K562 (cell line): Measurements from ENCODE around the gene AGAP3. TPM values are rescaled to one million over a fixed set of nuclear protein-coding genes. Genes with fewer than 3 reads are reported as not detected.
A peak's percentile ranks its signal among the peaks of the same experiment; 100 is the strongest.

Experiments
- ATAC-seq: fragments of 200-7000 bp; cut with Tn5 transposase; 3 replicates; pipeline ENCODE4 v1.9.1; 2020; ENCODE audit warnings: moderate library complexity
- BruUV-seq: library from RNA; stranded (reverse); fragments of 400-500 nt; replicated peaks from 2 replicates; lab custom pipeline; 2021; lab: Mats Ljungman, UMichigan
- CTCF ChIA-PET: fragments of 300-600 bp; formaldehyde crosslinking; extraction: SDS; loops from one replicate; lab custom pipeline; 2021; ENCODE audit warnings: low intra/inter-chr PET ratio; lab: Yijun Ruan, JAX
- POLR2A ChIA-PET: fragments of 300-600, 350-650 bp; sonication (Branson Sonifier 250); formaldehyde crosslinking; extraction: SDS; loops from one replicate; lab custom pipeline; 2021; ENCODE audit warnings: antibody characterized with exemption, inconsistent platforms; lab: Yijun Ruan, JAX
- DNase-seq, 4 experiments: peaks; one replicate each; pipeline versions ENCODE4 v3.0.0 to v3.0.0-alpha.2; 2011 to 2018; ENCODE audit warnings: low spot score in 3 of 4, mixed read lengths in 3 of 4; ENCODE audit errors: extremely low read depth in 1 of 4
- FAIRE-seq: peaks from 2 replicates; lab custom pipeline; 2011; peaks lifted over from hg19 to GRCh38; lab: Jason Lieb, UNC
- H2AFZ ChIP-seq: 2 replicates; pipeline ENCODE4 v1.6.0; 2011; ENCODE audit warnings: low read depth, low read length, control low read depth, inconsistent platforms
- H3K27ac ChIP-seq: fragments of 200-600 bp; 3 replicates; pipeline ENCODE4 v1.8.0; 2011; ENCODE audit warnings: low read depth, mild to moderate bottlenecking, control low read depth, inconsistent platforms, low read length, moderate library complexity, mixed read lengths; ENCODE audit errors: extremely low read depth
- H3K27me3 ChIP-seq, 2 experiments: fragments of 300-600 bp in 1 of 2; 2 replicates in 1 of 2; 3 replicates in 1 of 2; pipeline versions ENCODE4 v1.6.0 to v1.8.0; 2011; ENCODE audit warnings: inconsistent platforms in 2 of 2, low read length in 2 of 2, mild to moderate bottlenecking in 1 of 2, mixed read lengths in 1 of 2, moderate library complexity in 1 of 2; ENCODE audit not compliant: control insufficient read depth in 2 of 2, insufficient read depth in 2 of 2
- H3K36me3 ChIP-seq: fragments of 300-600 bp; 3 replicates; pipeline ENCODE4 v1.8.0; 2011; ENCODE audit warnings: mild to moderate bottlenecking, low read length, inconsistent platforms; ENCODE audit not compliant: control insufficient read depth, insufficient read depth
- H3K4me1 ChIP-seq, 2 experiments: fragments of 200-600 bp in 1 of 2; replicated peaks in 1 of 2; 2 replicates in 1 of 2; 3 replicates in 1 of 2; pipeline versions ENCODE4 v1.5.1 to v1.8.0; 2011; ENCODE audit warnings: inconsistent platforms in 2 of 2, low read length in 2 of 2, mild to moderate bottlenecking in 1 of 2, mixed read lengths in 1 of 2, moderate library complexity in 1 of 2; ENCODE audit not compliant: control insufficient read depth in 2 of 2, insufficient read depth in 2 of 2
- H3K4me2 ChIP-seq: 2 replicates; pipeline ENCODE4 v1.6.1; 2011; ENCODE audit warnings: low read length, control low read depth, inconsistent platforms, mixed read lengths; ENCODE audit not compliant: insufficient read depth
- H3K4me3 ChIP-seq: fragments of 200-600 bp; sonication (generic), shearing (Covaris generic); 2 replicates; pipeline ENCODE4 v1.5.1; 2016; ENCODE audit warnings: control low read depth, inconsistent platforms
- H3K79me2 ChIP-seq: fragments of 200-600 bp; 3 replicates; pipeline ENCODE4 v1.8.0; 2011; ENCODE audit warnings: low read length, inconsistent platforms; ENCODE audit not compliant: control insufficient read depth, insufficient read depth
- H3K9ac ChIP-seq, 2 experiments: 2 replicates each; pipeline versions ENCODE4 v1.6.0 to v1.6.1; 2011; ENCODE audit warnings: low read depth in 2 of 2, low read length in 2 of 2, control low read depth in 1 of 2, inconsistent platforms in 1 of 2, mild to moderate bottlenecking in 1 of 2, mixed read lengths in 1 of 2; ENCODE audit not compliant: insufficient read depth in 1 of 2
- H3K9me1 ChIP-seq: one replicate; pipeline ENCODE4 v1.6.0; 2011; ENCODE audit warnings: inconsistent platforms, mild to moderate bottlenecking, low read length, moderate library complexity; ENCODE audit not compliant: control insufficient read depth, insufficient read depth
- H3K9me3 ChIP-seq: replicated peaks from 2 replicates; pipeline ENCODE4 v1.5.1; 2011; ENCODE audit warnings: low read depth, low read length, inconsistent platforms; ENCODE audit not compliant: control insufficient read depth, insufficient read depth
- H4K20me1 ChIP-seq: replicated peaks from 2 replicates; pipeline ENCODE4 v1.6.1; 2011; ENCODE audit warnings: low read length, inconsistent platforms, mixed read lengths; ENCODE audit not compliant: control insufficient read depth, insufficient read depth
- ARHGAP35 ChIP-seq: fragments of 450-650 bp; IDR thresholded peaks from 2 replicates; pipeline ENCODE4 v1.6.1; 2018; ENCODE audit not compliant: partially characterized antibody
- CTCF ChIP-seq, 3 experiments: IDR thresholded peaks in 2 of 3; conservative IDR thresholded peaks in 1 of 3; 2 replicates each; pipeline ENCODE4 v1.5.1; 2011 to 2012; ENCODE audit warnings: low read length in 3 of 3, mild to moderate bottlenecking in 3 of 3, control low read depth in 2 of 3, improper control_type of control experiment in 1 of 3, inconsistent platforms in 1 of 3, low read depth in 1 of 3, mixed read lengths in 1 of 3, moderate library complexity in 1 of 3; ENCODE audit not compliant: insufficient read depth in 2 of 3
- EP400 ChIP-seq: fragments of 450-650 bp; IDR thresholded peaks from 2 replicates; pipeline ENCODE4 v1.6.1; 2017; ENCODE audit warnings: antibody characterized with exemption, mild to moderate bottlenecking, moderate library complexity
- NFYB ChIP-seq: IDR thresholded peaks from 2 replicates; pipeline ENCODE4 v1.6.1; 2011; ENCODE audit warnings: mild to moderate bottlenecking, moderate library complexity; ENCODE audit not compliant: insufficient read length; ENCODE audit errors: extremely low read depth
- PYGO2 ChIP-seq: fragments of 450-650 bp; IDR thresholded peaks from 2 replicates; pipeline ENCODE4 v1.6.1; 2016; ENCODE audit warnings: mild to moderate bottlenecking, missing genetic modification characterization, moderate library complexity, missing compliant biosample characterization
- SMAD3 ChIP-seq: fragments of 450-650 bp; formaldehyde crosslinking; conservative IDR thresholded peaks from 2 replicates; pipeline ENCODE4 v1.4.0; 2020; ENCODE audit warnings: mild to moderate bottlenecking
- SMARCC2 ChIP-seq: fragments of 450-650 bp; IDR thresholded peaks from 2 replicates; pipeline ENCODE4 v1.6.1; 2017; ENCODE audit warnings: antibody characterized with exemption, moderate library complexity, mild to moderate bottlenecking, low read depth
- SMC3 ChIP-seq: conservative IDR thresholded peaks from 2 replicates; pipeline ENCODE4 v1.6.1; 2011; ENCODE audit warnings: low read depth, low read length, improper control_type of control experiment; ENCODE audit not compliant: insufficient read depth
- SRSF1 ChIP-seq: fragments of 200-400 bp; formaldehyde crosslinking; IDR thresholded peaks from 2 replicates; pipeline ENCODE4 v1.6.1; 2017; ENCODE audit warnings: mild to moderate bottlenecking, low read depth, low read length, moderate library complexity
- THAP12 ChIP-seq: fragments of 250-450 bp; sonication (Bioruptor Pico); IDR thresholded peaks from 2 replicates; pipeline ENCODE4 v1.9.0; 2021; ENCODE audit warnings: mild to moderate bottlenecking, inconsistent platforms
- ZBTB12 ChIP-seq: fragments of 250-450 bp; sonication (Bioruptor Pico); IDR thresholded peaks from 2 replicates; pipeline ENCODE4 v1.4.0; 2020
- ZKSCAN1 ChIP-seq: fragments of 150-350 bp; IDR thresholded peaks from 2 replicates; pipeline ENCODE4 v1.6.1; 2016; ENCODE audit warnings: low read depth, low read length
- ZNF695 ChIP-seq: fragments of 450-650 bp; formaldehyde crosslinking; IDR thresholded peaks from 2 replicates; pipeline ENCODE4 v1.4.0; 2020; ENCODE audit warnings: mild to moderate bottlenecking, moderate library complexity
- WGBS: fragments of 100-300 bp; shearing (Covaris generic); methylation state at CpG from one replicate; pipeline ENCODE4 v1.1.6; 2016; ENCODE audit warnings: low coverage, mixed read lengths; ENCODE audit not compliant: insufficient coverage; ENCODE audit errors: missing lambda C conversion rate; 5-methylcytosine and 5-hydroxymethylcytosine counted together
- in situ Hi-C: fragments of 300-500 bp; cut with MboI; formaldehyde crosslinking; loops from 4 replicates; pipeline ENCODE4 v1.15.0; 2018; ENCODE audit warnings: inconsistent platforms, mixed read lengths
- intact Hi-C: fragments of 100-400 bp; cut with micrococcal nuclease; formaldehyde crosslinking; loops from 2 replicates; pipeline ENCODE4 v1.14.2; 2022
- polyA plus RNA-seq, 8 experiments: library from polyadenylated mRNA; depleted of rRNA in 4 of 8; stranded (reverse) in 5 of 8; unstranded in 3 of 8; fragments of >200 nt; fragmentation: Nextera tagmentation in 2 of 8; fragmentation: Illumina TruSeq in 1 of 8; extraction: Ambion mirVana in 2 of 8; extraction: Trizol in 1 of 8; gene quantifications; 2 replicates each; pipeline versions ENCODE4 v1.2.1 to v1.2.3, GENCODE V29; 2011 to 2014; ENCODE audit warnings: inconsistent platforms in 1 of 8, missing spikeins in 1 of 8
- total RNA-seq, 7 experiments: library from RNA; depleted of rRNA in 6 of 7; stranded (reverse); fragments of >200 nt in 6 of 7; fragmentation: Illumina TruSeq in 2 of 7; extraction: Trizol in 2 of 7; gene quantifications; 2 replicates each; pipeline versions ENCODE4 v1.2.1 to v1.2.3, GENCODE V29; 2011 to 2021; ENCODE audit warnings: low replicate concordance in 1 of 7
- TF ChIP-seq, protein P1 (sequence below): IDR thresholded peaks from 2 replicates; pipeline ENCODE4 v1.6.1; 2011; ENCODE audit warnings: borderline replicate concordance, low read depth, mild to moderate bottlenecking, moderate library complexity, low read length; ENCODE audit not compliant: insufficient read depth, poor library complexity, severe bottlenecking

The AGAP3 gene
- total and polyA plus RNA-seq, 9 of the 15 experiments (the other 6 are each of a cell fraction or from before 2014, with no cell fraction given): 3.4 to 208 (median 62.2) TPM

DNA sequence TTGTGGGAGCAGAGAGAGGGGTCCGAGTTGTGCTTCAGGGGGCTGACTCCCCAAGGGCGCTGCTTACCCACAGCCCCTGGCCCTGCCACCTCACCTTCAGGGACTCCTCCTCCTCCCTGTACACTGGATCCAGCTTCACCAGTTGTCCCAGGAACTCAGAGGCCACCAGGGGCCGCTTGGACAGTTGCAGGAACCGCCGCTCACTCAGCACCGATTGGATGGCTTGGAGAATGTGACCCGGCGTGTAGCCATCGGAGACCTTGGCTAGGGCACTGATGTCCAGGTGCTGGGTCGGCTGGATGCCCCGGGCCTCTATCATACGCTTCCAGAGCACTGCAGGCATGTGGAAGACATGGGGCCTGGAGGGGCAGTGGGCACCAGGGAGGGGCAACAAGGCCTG lies 105.3 kb downstream of the AGAP3 start:
- DNase-seq: peak in 1 of 4 experiments; percentile 36
- 2% methylated on average over 12 of the region's 12 CpGs for WGBS
- Histone ChIP-seq H3K4me1 (peaks cover 0 to 15% of the 10 kb centered on the region in 2 experiments; a peak in 2 of 5 replicates), H3K9me1 (no peaks in the 10 kb centered on the region), H3K27me3 (peaks cover 75 to 86% of the 10 kb centered on the region in 2 experiments), H3K4me3 (no peak overlapping the region), H3K27ac (no peak overlapping the region), H4K20me1 (peaks cover 22% of the 10 kb centered on the region), H3K9ac (peak overlapping the region in 1 of 2 experiments; percentile 18; a peak in 1 of 4 replicates), H3K36me3 (no peaks in the 10 kb centered on the region), H3K79me2 (no peaks in the 10 kb centered on the region), H2AFZ (no peak overlapping the region), H3K4me2 (no peak overlapping the region), H3K9me3 (no peaks in the 10 kb centered on the region)
- POLR2A ChIA-PET: interaction anchor here (0.6 to 1.0 kb wide), 4 partner anchors 14 to 106 kb away, joined by 3 to 6 read pairs (median 3); no protein-coding TSS in a partner anchor
- no TSS peak for BruUV-seq
- no peak for FAIRE-seq
- CTCF ChIA-PET: interaction anchor here (0.7 to 1.4 kb wide), 2 partner anchors 53 to 112 kb away, joined by 3 to 7 read pairs; no protein-coding TSS in a partner anchor
- intact Hi-C loops (loop anchor here (5.0 kb wide), 1 partner anchor 51 kb away; no protein-coding TSS in a partner anchor), in situ Hi-C loops (no loop called here)
- ATAC-seq: peak; percentile 66
- TF ChIP-seq CTCF (IDR thresholded peaks at IDR 0.05 in 2 of 3, conservative IDR thresholded peaks at IDR 0.05 in 1 of 3; ENCODE audit: insufficient read depth in 2 of 3, low read depth in 1 of 3, low read length in 3 of 3) (peak; percentile 39 to 48 (median 41); a peak in 4 of 6 replicates), PYGO2 (tag) (no peak), EP400 (no peak), SMAD3 (CRISPR knock-in tag) (no peak), SRSF1 (no peak), NFYB (peak; percentile 20), ARHGAP35 (no peak), ZKSCAN1 (no peak), SMC3 (0 out of 2 replicates have a peak, but pooled peaks have one; percentile 6), ZBTB12 (CRISPR knock-in tag) (no peak), THAP12 (no peak), SMARCC2 (no peak), ZNF695 (CRISPR knock-in tag) (no peak)
- TF ChIP-seq, protein P1, sequence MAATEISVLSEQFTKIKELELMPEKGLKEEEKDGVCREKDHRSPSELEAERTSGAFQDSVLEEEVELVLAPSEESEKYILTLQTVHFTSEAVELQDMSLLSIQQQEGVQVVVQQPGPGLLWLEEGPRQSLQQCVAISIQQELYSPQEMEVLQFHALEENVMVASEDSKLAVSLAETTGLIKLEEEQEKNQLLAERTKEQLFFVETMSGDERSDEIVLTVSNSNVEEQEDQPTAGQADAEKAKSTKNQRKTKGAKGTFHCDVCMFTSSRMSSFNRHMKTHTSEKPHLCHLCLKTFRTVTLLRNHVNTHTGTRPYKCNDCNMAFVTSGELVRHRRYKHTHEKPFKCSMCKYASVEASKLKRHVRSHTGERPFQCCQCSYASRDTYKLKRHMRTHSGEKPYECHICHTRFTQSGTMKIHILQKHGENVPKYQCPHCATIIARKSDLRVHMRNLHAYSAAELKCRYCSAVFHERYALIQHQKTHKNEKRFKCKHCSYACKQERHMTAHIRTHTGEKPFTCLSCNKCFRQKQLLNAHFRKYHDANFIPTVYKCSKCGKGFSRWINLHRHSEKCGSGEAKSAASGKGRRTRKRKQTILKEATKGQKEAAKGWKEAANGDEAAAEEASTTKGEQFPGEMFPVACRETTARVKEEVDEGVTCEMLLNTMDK: peak; percentile 19
